Esophagus muscularis mucosa (tissue), 4 donors: ENCODE data around the gene DOK7. TPM values are rescaled to one million over a fixed set of nuclear protein-coding genes. Genes with fewer than 3 reads are reported as not detected.

ENCODE experiments used
- DNase-seq: peaks from one replicate; pipeline ENCODE4 v3.0.0-alpha.2; 2017; ENCODE audit errors: extremely low spot score
- H3K27ac ChIP-seq, 4 donors: fragments of 200-600 bp; sonication (generic); replicated peaks in 1 of 4; 1 replicate in 3 of 4; 2 replicates in 1 of 4; pipeline ENCODE4 v1.5.1; 2016 to 2019; ENCODE audit warnings: mild to moderate bottlenecking in 1 of 4
- H3K27me3 ChIP-seq, 4 donors: fragments of 200-600 bp; sonication (generic); one replicate each; pipeline versions ENCODE4 v1.5.1 to v1.6.0; 2016 to 2019
- H3K36me3 ChIP-seq, 4 donors: fragments of 200-600 bp; sonication (generic); one replicate each; pipeline ENCODE4 v1.5.1; 2016 to 2019
- H3K4me1 ChIP-seq, 4 donors: fragments of 200-600 bp; sonication (generic); one replicate each; pipeline ENCODE4 v1.5.1; 2016 to 2019
- H3K4me3 ChIP-seq, 4 donors: fragments of 200-600 bp; sonication (generic); 1 replicate in 2 of 4; 2 replicates in 2 of 4; pipeline ENCODE4 v1.5.1; 2016 to 2019; ENCODE audit warnings: mild to moderate bottlenecking in 4 of 4, moderate library complexity in 1 of 4
- H3K9me3 ChIP-seq, 4 donors: fragments of 200-600 bp; sonication (generic); 1 replicate in 3 of 4; 2 replicates in 1 of 4; pipeline ENCODE4 v1.5.1; 2016 to 2019
- CTCF ChIP-seq, 3 experiments: fragments of 200-600 bp in 2 of 3; fragments of 450-650 bp in 1 of 3; sonication (generic) in 2 of 3; IDR thresholded peaks; one replicate each; pipeline ENCODE4 v1.5.1; 2017 to 2019; ENCODE audit warnings: antibody characterized with exemption in 3 of 3, mild to moderate bottlenecking in 2 of 3, moderate library complexity in 1 of 3
- EP300 ChIP-seq: sonication (generic); formaldehyde crosslinking; IDR thresholded peaks from one replicate; pipeline ENCODE4 v1.6.1; 2017; ENCODE audit warnings: antibody characterized with exemption
- POLR2A ChIP-seq: fragments of 450-650 bp; IDR thresholded peaks from one replicate; pipeline ENCODE4 v1.6.1; 2017; ENCODE audit warnings: antibody characterized with exemption, moderate library complexity, mild to moderate bottlenecking, low read depth
- POLR2AphosphoS5 ChIP-seq, 2 donors: sonication (generic); formaldehyde crosslinking; IDR thresholded peaks; one replicate each; pipeline ENCODE4 v1.6.1; 2017; ENCODE audit warnings: antibody characterized with exemption in 2 of 2
- WGBS: methylation state at CpG from one replicate; pipeline ENCODE4 v1.1.5; 2018; 5-methylcytosine and 5-hydroxymethylcytosine counted together
- intact Hi-C: fragments of 100-400 bp; cut with DNase I; formaldehyde crosslinking; loops from one replicate; pipeline ENCODE4 v1.15.1; 2023
- total RNA-seq, 4 donors: library from RNA; depleted of rRNA; stranded (reverse); fragments of >200 nt; gene quantifications; one replicate each; pipeline versions ENCODE4 v1.1.0 to v1.2.1, GENCODE V29; 2016

Gene DOK7
- total RNA-seq, 4 donors from 2014 or later = 0.50 to 1.7 (median 1.4) TPM

- H3K4me3 ChIP-seq = no peak overlapping the region
- TF ChIP-seq CTCF (IDR thresholded peaks at IDR 0.05) (no peak), EP300 (no peak), POLR2A (no peak), POLR2AphosphoS5 (IDR thresholded peaks at IDR 0.05) (no peak)
- DNase-seq = no peak
- H3K9me3 ChIP-seq = no peaks in the 10 kb centered on the region
- H3K36me3 ChIP-seq = peaks cover 71 to 100% (median 96%) of the 10 kb centered on the region in 4 donors
- no peak overlapping the region for H3K27ac ChIP-seq
- H3K27me3 ChIP-seq = no peaks in the 10 kb centered on the region
- no peaks in the 10 kb centered on the region for H3K4me1 ChIP-seq
- intact Hi-C loops = no loop called here
- WGBS = 89% methylated on average over 17 of the region's 17 CpGs
Measured at GRCh38 chr4:3514221-3514780, 51.2 kb downstream of the DOK7 start.

DNA sequence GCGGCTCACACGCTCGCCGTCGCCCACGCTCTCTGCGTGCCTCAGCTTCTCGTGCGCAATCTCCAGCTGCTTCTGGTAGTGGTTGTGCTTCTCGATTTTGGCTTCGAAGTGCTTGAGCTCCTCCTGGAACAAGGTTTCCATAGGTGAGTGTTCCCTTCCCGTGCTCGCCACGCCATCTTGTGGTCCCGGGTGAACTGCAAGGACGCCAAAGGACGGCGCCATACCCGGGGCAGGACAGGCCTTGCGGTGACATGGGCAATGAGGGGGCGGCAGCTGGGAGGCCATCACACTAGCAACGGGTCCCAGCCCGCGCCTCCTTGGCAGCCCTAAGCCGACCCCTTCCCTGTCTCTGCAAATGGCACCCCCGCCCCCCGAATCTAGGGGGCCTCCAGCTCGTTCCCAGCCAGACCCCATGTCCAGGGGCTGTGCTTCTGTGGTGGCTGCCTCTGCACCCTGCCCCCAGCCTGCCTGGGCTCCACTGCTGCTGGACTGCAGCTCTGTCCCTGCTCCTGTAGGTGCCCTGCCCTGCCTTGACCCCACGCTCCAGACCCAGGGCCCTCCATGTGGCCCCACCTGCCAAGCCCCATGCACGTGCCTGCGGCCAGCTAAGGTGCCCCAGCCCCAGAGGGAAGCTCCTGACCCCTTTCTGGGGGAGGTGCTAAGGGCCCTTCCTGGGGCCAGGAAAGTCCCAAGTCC, 51.8 kb downstream of the DOK7 start:
- 92% methylated on average over 24 of the region's 31 CpGs for WGBS
- H3K4me1 ChIP-seq = no peaks in the 10 kb centered on the region
- H3K27me3 ChIP-seq = no peaks in the 10 kb centered on the region
- intact Hi-C loops = no loop called here
- TF ChIP-seq POLR2A = no peak
- TF ChIP-seq CTCF (IDR thresholded peaks at IDR 0.05) = no peak
- TF ChIP-seq EP300 = no peak
- TF ChIP-seq POLR2AphosphoS5 (IDR thresholded peaks at IDR 0.05) = no peak
- no peaks in the 10 kb centered on the region for H3K9me3 ChIP-seq
- no peak overlapping the region for H3K27ac ChIP-seq
- DNase-seq = no peak
- H3K36me3 ChIP-seq = peaks cover 77 to 100% (median 97%) of the 10 kb centered on the region in 4 donors
- H3K4me3 ChIP-seq = no peak overlapping the region

DNA sequence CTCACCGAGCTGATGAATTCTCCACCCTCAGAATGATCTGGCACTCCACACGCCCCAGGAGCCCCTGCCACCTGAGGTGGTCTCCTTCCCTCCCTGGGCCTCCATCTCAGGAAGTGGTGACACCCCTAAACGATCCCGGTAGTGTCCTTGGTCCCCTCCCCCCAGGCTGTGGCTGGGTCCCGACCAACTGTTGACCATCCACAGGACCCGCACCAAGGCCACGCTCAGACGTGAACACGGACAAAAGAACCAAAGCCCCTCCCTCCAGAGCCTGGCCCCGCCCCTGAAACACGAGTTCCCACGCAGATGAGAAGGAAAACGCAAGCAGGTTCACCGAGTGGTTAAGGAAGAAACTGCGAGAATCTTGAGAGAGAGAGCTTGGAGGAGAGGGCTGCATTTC, 52.5 kb downstream of the DOK7 start:
- H3K4me1 ChIP-seq = no peaks in the 10 kb centered on the region
- TF ChIP-seq CTCF (IDR thresholded peaks at IDR 0.05) = no peak
- TF ChIP-seq POLR2A = no peak
- no peak for TF ChIP-seq EP300
- TF ChIP-seq POLR2AphosphoS5 (IDR thresholded peaks at IDR 0.05) = no peak
- no peak overlapping the region for H3K4me3 ChIP-seq
- no peak for DNase-seq
- intact Hi-C loops = no loop called here
- H3K27me3 ChIP-seq = no peaks in the 10 kb centered on the region
- H3K27ac ChIP-seq = no peak overlapping the region
- peaks cover 83 to 100% (median 97%) of the 10 kb centered on the region in 4 donors for H3K36me3 ChIP-seq
- no peaks in the 10 kb centered on the region for H3K9me3 ChIP-seq
- 100% methylated on average over 1 of the region's 15 CpGs for WGBS

DNA sequence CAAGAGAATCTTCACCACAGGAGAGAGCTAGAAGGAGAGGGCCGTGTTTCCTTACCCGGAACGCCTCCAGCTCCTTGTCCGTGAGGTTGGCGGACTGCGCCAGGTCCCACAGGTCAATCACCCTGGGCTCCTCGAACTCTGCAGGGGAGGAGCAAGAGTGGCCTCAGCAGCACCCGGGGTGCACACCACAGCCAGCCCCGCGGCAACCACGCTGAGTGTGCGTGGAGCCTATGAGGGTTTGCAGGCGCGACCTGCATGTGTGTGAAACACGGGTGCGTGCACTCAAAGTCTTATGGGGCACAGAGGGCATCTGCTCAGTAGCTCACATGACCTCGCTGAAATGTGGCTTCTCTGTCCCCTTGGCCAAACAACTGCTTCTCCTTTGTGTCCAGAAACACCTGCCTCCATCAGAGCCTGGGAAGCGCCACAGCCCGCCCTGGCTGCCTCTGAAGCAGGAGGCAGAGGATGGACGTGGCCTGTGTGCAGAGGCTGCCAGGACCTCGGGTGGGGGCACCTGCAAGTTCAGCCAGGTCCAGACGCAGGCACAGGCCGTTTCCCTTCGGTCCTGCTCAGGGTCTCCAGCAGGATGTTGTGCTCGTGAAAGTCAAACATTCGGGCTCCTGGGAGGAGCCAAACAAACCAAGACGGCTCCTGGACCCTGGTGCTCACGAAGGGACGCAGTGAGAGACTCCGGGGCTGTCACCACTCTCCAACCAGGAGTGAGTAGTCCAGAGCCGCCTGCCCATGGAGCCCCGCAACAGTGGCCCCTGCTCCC, 53.1 kb downstream of the DOK7 start:
- Histone ChIP-seq H3K9me3 (no peaks in the 10 kb centered on the region), H3K27ac (no peak overlapping the region), H3K4me3 (no peak overlapping the region), H3K36me3 (peaks cover 85 to 100% (median 97%) of the 10 kb centered on the region in 4 donors), H3K27me3 (no peaks in the 10 kb centered on the region), H3K4me1 (no peaks in the 10 kb centered on the region)
- no peak for DNase-seq
- WGBS = 93% methylated on average over 27 of the region's 32 CpGs
- TF ChIP-seq CTCF (IDR thresholded peaks at IDR 0.05) = no peak
- no peak for TF ChIP-seq POLR2AphosphoS5 (IDR thresholded peaks at IDR 0.05)
- no peak for TF ChIP-seq POLR2A
- no peak for TF ChIP-seq EP300
- intact Hi-C loops = no loop called here
